Chondrocyte (in vitro differentiated cells): ENCODE results near the gene IFNA16. TPM values are rescaled to one million over a fixed set of nuclear protein-coding genes. Genes with fewer than 3 reads are reported as not detected.
"Not testable (repeated sequence)": the region's sequence is repeated elsewhere in the genome, so short reads cannot be mapped to it uniquely, and the experiment has no call there.

Source experiments
- DNase-seq: peaks from one replicate; pipeline ENCODE4 v3.0.0; 2021; ENCODE audit warnings: mixed read lengths, low spot score
- H3K27ac Mint-ChIP-seq: one replicate; pipeline ENCODE4 v1.8.0; 2021; ENCODE audit warnings: mild to moderate bottlenecking, moderate library complexity, mixed read lengths; ENCODE audit not compliant: unreplicated experiment
- H3K27me3 Mint-ChIP-seq: 2 replicates; pipeline ENCODE4 v1.8.0; 2021; ENCODE audit warnings: low read depth, mixed read lengths
- H3K36me3 Mint-ChIP-seq: 2 replicates; pipeline ENCODE4 v1.8.0; 2021; ENCODE audit warnings: low read depth, mixed read lengths
- H3K4me1 Mint-ChIP-seq: 2 replicates; pipeline ENCODE4 v1.8.0; 2021; ENCODE audit warnings: low read depth, mild to moderate bottlenecking, mixed read lengths
- H3K4me3 Mint-ChIP-seq: one replicate; pipeline ENCODE4 v1.8.0; 2021; ENCODE audit warnings: mild to moderate bottlenecking, moderate library complexity, mixed read lengths; ENCODE audit not compliant: unreplicated experiment
- H3K9me3 Mint-ChIP-seq: 2 replicates; pipeline ENCODE4 v1.8.0; 2021; ENCODE audit warnings: low read depth, mixed read lengths
- CTCF ChIP-seq: fragments of 200-600 bp; sonication (generic); IDR thresholded peaks from 2 replicates; pipeline ENCODE4 v1.5.0; 2021; ENCODE audit warnings: antibody characterized with exemption, mild to moderate bottlenecking, moderate library complexity
- long read RNA-seq: library from polyadenylated mRNA; stranded (forward); transcript quantifications from one replicate; pipeline ENCODE4 v2.0.0, GENCODE V29; 2021
- total RNA-seq: library from RNA; stranded (reverse); gene quantifications from 3 replicates; pipeline ENCODE4 v1.2.1, GENCODE V29; 2021

The IFNA16 gene
- not detected in 3 replicates for total RNA-seq
- long read RNA-seq = 0 reads

- peaks cover 41% of the 10 kb centered on the region for H3K27me3 Mint-ChIP-seq
- not testable (repeated sequence) for H3K27ac Mint-ChIP-seq, DNase-seq
Observed at GRCh38 chr9:21217211-21217610, at the start of gene IFNA16. Gene IFNA16, minus strand, starts transcription at chr9:21217311. Its CDS starts 6 bp downstream, at chr9:21217305.

GRCh38 chr9:21265421-21266189 lies 48.5 kb upstream of the IFNA16 start:
- Mint-ChIP-seq H3K27ac (no peak overlapping the region), H3K9me3 (peaks cover 2% of the 10 kb centered on the region)
- TF ChIP-seq CTCF = no peak

More at GRCh38 chr9:21217211-21217610, at the start of gene IFNA16:
- not testable (repeated sequence) for H3K9me3 Mint-ChIP-seq, H3K36me3 Mint-ChIP-seq, H3K4me1 Mint-ChIP-seq, H3K4me3 Mint-ChIP-seq

GRCh38 chr9:21255538-21256212 lies 38.6 kb upstream of the IFNA16 start:
- DNase-seq = no peak
- no peak overlapping the region for H3K27ac Mint-ChIP-seq
- no peak overlapping the region for H3K4me3 Mint-ChIP-seq
- TF ChIP-seq CTCF = no peak
- peaks cover 45% of the 10 kb centered on the region for H3K27me3 Mint-ChIP-seq
- no peaks in the 10 kb centered on the region for H3K36me3 Mint-ChIP-seq
- H3K4me1 Mint-ChIP-seq = peaks cover 4% of the 10 kb centered on the region
- H3K9me3 Mint-ChIP-seq = no peaks in the 10 kb centered on the region

More at GRCh38 chr9:21265421-21266189, 48.5 kb upstream of the IFNA16 start:
- DNase-seq = no peak
- no peaks in the 10 kb centered on the region for H3K36me3 Mint-ChIP-seq
- H3K4me1 Mint-ChIP-seq = no peaks in the 10 kb centered on the region
- H3K27me3 Mint-ChIP-seq = peaks cover 35% of the 10 kb centered on the region
- H3K4me3 Mint-ChIP-seq = no peak overlapping the region

GRCh38 chr9:21252721-21253547 lies 35.8 kb upstream of the IFNA16 start:
- no peak for DNase-seq
- peaks cover 56% of the 10 kb centered on the region for H3K27me3 Mint-ChIP-seq
- H3K4me1 Mint-ChIP-seq = peaks cover 4% of the 10 kb centered on the region
- H3K36me3 Mint-ChIP-seq = no peaks in the 10 kb centered on the region
- H3K4me3 Mint-ChIP-seq = peak overlapping the region; percentile 24
- H3K27ac Mint-ChIP-seq = no peak overlapping the region
- no peaks in the 10 kb centered on the region for H3K9me3 Mint-ChIP-seq
- TF ChIP-seq CTCF = peak; percentile 79

DNA sequence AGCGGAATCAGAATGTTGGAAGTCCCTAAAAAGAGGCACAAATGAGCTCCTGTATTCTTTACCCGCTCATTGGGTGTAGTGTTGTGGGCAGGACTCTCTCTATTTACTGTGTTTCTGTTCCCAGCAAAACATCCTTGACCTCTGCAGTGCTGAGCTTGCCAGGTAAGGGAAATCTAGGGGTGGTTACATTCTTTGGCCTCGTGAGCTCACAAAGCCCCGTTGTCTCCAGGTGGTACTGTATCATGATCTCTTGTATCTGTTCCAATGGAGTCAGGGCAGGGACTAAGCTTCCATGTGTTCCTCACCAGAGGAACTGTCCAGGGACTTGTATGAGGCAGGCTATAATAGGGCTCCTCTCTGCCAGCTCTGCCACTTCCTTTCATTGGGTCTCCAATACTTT lies 34.5 kb upstream of the IFNA16 start:
- Mint-ChIP-seq H3K4me3 (no peak overlapping the region), H3K27ac (no peak overlapping the region), H3K27me3 (peaks cover 53% of the 10 kb centered on the region), H3K36me3 (no peaks in the 10 kb centered on the region), H3K9me3 (no peaks in the 10 kb centered on the region), H3K4me1 (peaks cover 4% of the 10 kb centered on the region)
- no peak for TF ChIP-seq CTCF
- no peak for DNase-seq
